ENCODE data around the gene RNF167.

GRCh38 chr17:4946312-4946976 lies 6.4 kb downstream of the RNF167 start:
- TF ChIP-seq CTCF (IDR thresholded peaks at IDR 0.05; ENCODE audit: low read depth, low read length) (no peak), EZH2phosphoT487 (IDR thresholded peaks at IDR 0.05; ENCODE audit: low read depth) (no peak)
